Stimulated activated naive B cell treated with anti-CD40 and anti-IgM and Interleukin-4, amounts not matched to agents 10 μg/mL and 1 μg/mL and 100 μg/mL, for 72 hours (primary cell): ENCODE data around the gene APOBEC4.

ENCODE experiments used
- ATAC-seq, 2 donors: fragments of 150-1000 bp; cut with Tn5 transposase; replicated peaks; 2 replicates each; pipeline ENCODE4 v1.10.0; 2021; ENCODE audit warnings: moderate library complexity in 1 of 2
- DNase-seq: peaks from one replicate; pipeline ENCODE4 v3.0.0; 2021
- H3K27ac Mint-ChIP-seq: one replicate; pipeline ENCODE4 v1.8.0; 2022; ENCODE audit warnings: mild to moderate bottlenecking, mixed read lengths
- H3K27me3 Mint-ChIP-seq, 2 donors: one replicate each; pipeline ENCODE4 v1.8.0; 2022; ENCODE audit warnings: mixed read lengths in 2 of 2
- H3K36me3 Mint-ChIP-seq, 2 donors: one replicate each; pipeline ENCODE4 v1.8.0; 2022; ENCODE audit warnings: mixed read lengths in 2 of 2, mild to moderate bottlenecking in 1 of 2
- H3K4me1 Mint-ChIP-seq, 2 donors: one replicate each; pipeline ENCODE4 v1.8.0; 2022; ENCODE audit warnings: mixed read lengths in 2 of 2, mild to moderate bottlenecking in 1 of 2
- H3K4me3 Mint-ChIP-seq, 2 donors: one replicate each; pipeline ENCODE4 v1.8.0; 2022; ENCODE audit warnings: mild to moderate bottlenecking in 2 of 2, mixed read lengths in 2 of 2, moderate library complexity in 1 of 2
- H3K9me3 Mint-ChIP-seq, 2 donors: one replicate each; pipeline ENCODE4 v1.8.0; 2022; ENCODE audit warnings: mixed read lengths in 2 of 2, mild to moderate bottlenecking in 1 of 2

The APOBEC4 gene

GRCh38 chr1:183609759-183610452 is 43.2 kb downstream of the APOBEC4 start:
- Mint-ChIP-seq H3K4me3 (no peak overlapping the region), H3K36me3 (no peaks in the 10 kb centered on the region), H3K9me3 (no peaks in the 10 kb centered on the region), H3K27me3 (peaks cover 5 to 6% of the 10 kb centered on the region in 2 donors), H3K27ac (no peak overlapping the region), H3K4me1 (peaks cover 23 to 51% of the 10 kb centered on the region in 2 donors)
- DNase-seq (no peak), ATAC-seq (no peak)

GRCh38 chr1:183609313-183609712 is 43.8 kb downstream of the APOBEC4 start:
- ATAC-seq: peak; percentile 74 to 77
- Mint-ChIP-seq H3K27me3 (peaks cover 0 to 6% of the 10 kb centered on the region in 2 donors), H3K4me1 (peaks cover 28 to 57% of the 10 kb centered on the region in 2 donors), H3K4me3 (peak overlapping the region; percentile 59 to 74), H3K36me3 (peaks cover 2 to 5% of the 10 kb centered on the region in 2 donors), H3K27ac (peak overlapping the region; percentile 95), H3K9me3 (peaks cover under 1% of the 10 kb centered on the region in 2 donors)
- peak; percentile 43 for DNase-seq

GRCh38 chr1:183607322-183607980 is 45.7 kb downstream of the APOBEC4 start:
- Mint-ChIP-seq H3K27me3 (no peaks in the 10 kb centered on the region), H3K27ac (peak overlapping the region; percentile 96), H3K36me3 (peaks cover 7 to 9% of the 10 kb centered on the region in 2 donors), H3K4me1 (peaks cover 41 to 75% of the 10 kb centered on the region in 2 donors), H3K9me3 (peaks cover 4% of the 10 kb centered on the region in 2 donors), H3K4me3 (peak overlapping the region; percentile 61 to 79)
- ATAC-seq: peak; percentile 62 to 73
- DNase-seq: no peak

DNA sequence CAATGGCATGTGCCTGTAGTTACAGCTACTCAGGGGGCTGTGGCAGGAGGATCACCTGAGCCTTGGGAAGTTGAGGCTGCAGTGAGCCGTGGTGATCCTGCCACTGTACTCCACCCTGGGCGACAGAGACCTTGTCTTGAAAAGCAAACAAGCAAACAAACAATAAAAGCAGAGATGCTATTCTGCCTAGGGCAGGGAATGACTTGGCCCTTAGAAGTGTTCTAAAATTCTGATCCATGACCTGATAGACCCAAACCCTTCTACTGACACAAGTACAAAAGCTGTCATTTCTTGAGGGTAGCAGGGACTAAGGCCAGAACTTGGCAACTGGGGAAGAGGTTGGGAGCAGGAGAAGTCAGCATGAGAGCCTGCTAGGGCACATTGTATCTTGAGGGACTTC is 47.2 kb downstream of the APOBEC4 start:
- Mint-ChIP-seq H3K4me1 (peaks cover 40 to 86% of the 10 kb centered on the region in 2 donors), H3K4me3 (no peak overlapping the region), H3K27ac (peak overlapping the region; percentile 25), H3K27me3 (no peaks in the 10 kb centered on the region), H3K9me3 (peaks cover 4 to 7% of the 10 kb centered on the region in 2 donors), H3K36me3 (peaks cover 7 to 9% of the 10 kb centered on the region in 2 donors)
- no peak for ATAC-seq
- no peak for DNase-seq

- Mint-ChIP-seq H3K27ac (peak overlapping the region; percentile 92), H3K4me3 (peak overlapping the region in 1 of 2 donors; percentile 72)
- ATAC-seq: no peak
Measured at GRCh38 chr1:183604815-183605214, 48.3 kb downstream of the APOBEC4 start.

DNA sequence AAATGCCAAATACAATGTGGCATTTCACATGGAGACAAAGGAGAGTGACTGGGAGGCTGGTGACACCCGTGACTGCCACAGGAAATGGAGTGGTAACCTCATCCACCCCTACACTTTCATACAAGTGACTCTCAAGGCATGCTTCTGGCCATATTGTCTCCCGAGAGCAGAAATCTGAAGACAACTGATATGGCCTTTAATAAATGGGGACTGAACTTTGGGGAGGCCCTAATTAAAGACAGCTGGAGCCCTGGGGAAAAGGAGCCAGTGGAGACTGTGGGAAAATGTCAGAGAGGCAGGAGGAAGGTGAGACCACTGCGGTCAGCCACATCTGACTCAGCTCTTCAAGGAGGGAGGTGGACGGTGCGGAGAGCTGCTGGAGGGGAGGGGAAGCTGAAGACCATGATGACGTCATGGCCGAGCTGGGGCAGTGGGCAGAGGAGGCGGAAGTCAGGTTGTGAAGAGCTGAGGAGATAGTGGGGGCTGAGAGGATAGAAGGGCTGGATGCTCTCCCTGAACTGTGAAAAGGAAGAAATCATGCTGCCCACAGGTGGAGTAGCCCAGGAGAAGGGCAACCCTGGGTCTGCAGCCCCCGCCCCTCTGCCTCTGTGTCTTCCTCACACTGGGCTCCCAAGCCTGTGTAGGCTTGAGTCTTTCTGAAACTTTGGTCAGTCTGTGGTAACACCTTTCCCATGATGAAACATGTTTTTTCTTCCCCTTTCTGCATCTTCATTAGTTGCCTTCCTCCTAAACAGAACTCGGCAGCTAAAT is 48.9 kb downstream of the APOBEC4 start:
- Mint-ChIP-seq H3K27me3 (no peaks in the 10 kb centered on the region), H3K4me3 (peak overlapping the region; percentile 59 to 72), H3K9me3 (peaks cover 4 to 7% of the 10 kb centered on the region in 2 donors), H3K36me3 (peaks cover 7 to 9% of the 10 kb centered on the region in 2 donors), H3K4me1 (peaks cover 38 to 76% of the 10 kb centered on the region in 2 donors), H3K27ac (peak overlapping the region; percentile 92)
- ATAC-seq: peak; percentile 57 to 58
- DNase-seq: no peak

More at GRCh38 chr1:183604815-183605214, 48.3 kb downstream of the APOBEC4 start:
- Mint-ChIP-seq H3K4me1 (peaks cover 40 to 82% of the 10 kb centered on the region in 2 donors), H3K27me3 (no peaks in the 10 kb centered on the region), H3K36me3 (peaks cover 7 to 9% of the 10 kb centered on the region in 2 donors), H3K9me3 (peaks cover 4 to 7% of the 10 kb centered on the region in 2 donors)
- no peak for DNase-seq

GRCh38 chr1:183602510-183602909 is 50.6 kb downstream of the APOBEC4 start:
- no peaks in the 10 kb centered on the region for H3K27me3 Mint-ChIP-seq
- ATAC-seq (no peak), DNase-seq (no peak)
- peaks cover 7 to 9% of the 10 kb centered on the region in 2 donors for H3K36me3 Mint-ChIP-seq
- H3K9me3 Mint-ChIP-seq: peaks cover 4 to 7% of the 10 kb centered on the region in 2 donors
- H3K27ac Mint-ChIP-seq: peak overlapping the region; percentile 44
- no peak overlapping the region for H3K4me3 Mint-ChIP-seq
- H3K4me1 Mint-ChIP-seq: peaks cover 40 to 74% of the 10 kb centered on the region in 2 donors

DNA sequence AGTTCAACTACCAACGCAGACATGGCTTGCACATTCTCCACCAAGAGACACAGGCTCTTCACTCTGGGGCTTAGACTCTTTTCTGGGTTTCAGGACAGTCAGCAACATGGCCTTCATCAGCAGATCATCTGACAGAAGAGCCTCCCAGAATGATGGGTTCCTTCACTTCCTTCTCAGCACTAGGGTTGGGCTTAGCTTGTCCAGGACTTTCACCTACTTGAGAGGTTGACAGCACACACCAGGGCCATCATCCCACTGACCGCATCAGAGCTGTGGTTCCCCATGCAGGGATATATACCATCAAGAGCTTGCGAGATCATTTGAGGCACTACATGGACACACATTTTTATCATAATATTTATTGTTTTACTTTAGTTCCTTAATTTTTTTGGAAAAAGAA is 52.5 kb downstream of the APOBEC4 start:
- H3K27ac Mint-ChIP-seq: no peak overlapping the region
- peaks cover 4 to 7% of the 10 kb centered on the region in 2 donors for H3K9me3 Mint-ChIP-seq
- H3K4me1 Mint-ChIP-seq: peaks cover 34 to 56% of the 10 kb centered on the region in 2 donors
- no peak overlapping the region for H3K4me3 Mint-ChIP-seq
- no peak for ATAC-seq
- peaks cover 7 to 9% of the 10 kb centered on the region in 2 donors for H3K36me3 Mint-ChIP-seq
- no peak for DNase-seq
- H3K27me3 Mint-ChIP-seq: no peaks in the 10 kb centered on the region

DNA sequence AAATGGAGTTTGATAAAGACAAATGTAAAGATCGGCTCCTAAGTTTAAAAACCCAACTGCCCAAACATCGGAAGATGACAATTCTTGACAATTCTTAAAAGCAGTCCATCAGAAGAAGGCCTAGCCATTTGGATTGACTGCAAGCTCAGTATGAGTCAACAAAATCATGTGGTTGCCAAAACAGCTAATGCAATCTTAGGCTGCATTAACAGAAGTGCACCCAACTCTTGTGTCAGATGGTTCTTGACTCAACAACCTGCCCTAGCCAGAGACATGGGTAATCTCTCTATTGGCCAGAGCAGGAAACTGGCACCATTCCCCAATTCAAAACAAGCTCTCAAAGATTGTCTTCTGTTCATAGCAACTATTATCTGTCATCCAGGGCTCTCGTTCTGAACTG is 53.0 kb downstream of the APOBEC4 start:
- DNase-seq (no peak), ATAC-seq (no peak)
- H3K4me3 Mint-ChIP-seq: no peak overlapping the region

GRCh38 chr1:183598386-183598785 is 54.7 kb downstream of the APOBEC4 start:
- H3K27me3 Mint-ChIP-seq: no peaks in the 10 kb centered on the region
- H3K36me3 Mint-ChIP-seq: no peaks in the 10 kb centered on the region
- DNase-seq (no peak), ATAC-seq (peak; percentile 52 to 63)
- peak overlapping the region; percentile 81 for H3K27ac Mint-ChIP-seq
- H3K4me3 Mint-ChIP-seq: no peak overlapping the region
- H3K4me1 Mint-ChIP-seq: peaks cover 22 to 41% of the 10 kb centered on the region in 2 donors
- peaks cover 0 to 4% of the 10 kb centered on the region in 2 donors for H3K9me3 Mint-ChIP-seq

More for the DNA sequence above, 53.0 kb downstream of the APOBEC4 start:
- Mint-ChIP-seq H3K27me3 (no peaks in the 10 kb centered on the region), H3K27ac (no peak overlapping the region), H3K4me1 (peaks cover 33 to 51% of the 10 kb centered on the region in 2 donors), H3K36me3 (peaks cover 7 to 9% of the 10 kb centered on the region in 2 donors), H3K9me3 (peaks cover 4 to 8% of the 10 kb centered on the region in 2 donors)

GRCh38 chr1:183597656-183598347 is 55.3 kb downstream of the APOBEC4 start:
- ATAC-seq (no peak), DNase-seq (no peak)
- Mint-ChIP-seq H3K9me3 (peaks cover 4 to 5% of the 10 kb centered on the region in 2 donors), H3K4me1 (peaks cover 26 to 41% of the 10 kb centered on the region in 2 donors), H3K27ac (peak overlapping the region; percentile 81), H3K27me3 (no peaks in the 10 kb centered on the region), H3K36me3 (peaks cover 1 to 3% of the 10 kb centered on the region in 2 donors), H3K4me3 (no peak overlapping the region)

- H3K4me1 Mint-ChIP-seq: peaks cover 28 to 43% of the 10 kb centered on the region in 2 donors
- no peak for ATAC-seq
Measured at GRCh38 chr1:183596500-183596899, 56.6 kb downstream of the APOBEC4 start.

More at GRCh38 chr1:183596500-183596899, 56.6 kb downstream of the APOBEC4 start:
- Mint-ChIP-seq H3K4me3 (no peak overlapping the region), H3K9me3 (peaks cover 4 to 6% of the 10 kb centered on the region in 2 donors), H3K27ac (no peak overlapping the region), H3K36me3 (peaks cover 4 to 5% of the 10 kb centered on the region in 2 donors), H3K27me3 (no peaks in the 10 kb centered on the region)
- DNase-seq: no peak
